Fibroblast of gingiva (primary cell): Measurements from ENCODE around the gene USP20.

Experiments
- DNase-seq: peaks from one replicate; pipeline ENCODE4 v3.0.0-alpha.2; 2011; ENCODE audit warnings: low read depth

Gene USP20

DNA sequence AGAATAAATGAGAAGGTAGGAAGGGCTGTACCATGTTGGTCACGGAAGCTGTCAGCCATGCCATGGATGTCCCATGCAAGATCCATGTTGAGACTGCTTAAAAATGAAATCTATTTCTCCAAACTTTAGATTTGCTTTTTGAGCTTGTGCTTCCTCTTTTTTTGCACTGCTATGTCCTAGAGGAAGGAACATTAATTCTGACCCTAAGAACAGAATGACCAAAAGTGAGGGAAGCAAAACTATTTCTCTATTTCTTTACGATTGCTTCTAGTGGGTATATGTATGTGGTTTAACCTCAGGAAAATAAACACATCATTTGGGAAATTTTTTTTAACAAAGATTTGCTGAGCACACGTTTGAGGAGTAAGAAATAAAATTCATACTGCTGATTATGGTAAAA lies 84.6 kb downstream of the USP20 start:
- no peak for DNase-seq

DNA sequence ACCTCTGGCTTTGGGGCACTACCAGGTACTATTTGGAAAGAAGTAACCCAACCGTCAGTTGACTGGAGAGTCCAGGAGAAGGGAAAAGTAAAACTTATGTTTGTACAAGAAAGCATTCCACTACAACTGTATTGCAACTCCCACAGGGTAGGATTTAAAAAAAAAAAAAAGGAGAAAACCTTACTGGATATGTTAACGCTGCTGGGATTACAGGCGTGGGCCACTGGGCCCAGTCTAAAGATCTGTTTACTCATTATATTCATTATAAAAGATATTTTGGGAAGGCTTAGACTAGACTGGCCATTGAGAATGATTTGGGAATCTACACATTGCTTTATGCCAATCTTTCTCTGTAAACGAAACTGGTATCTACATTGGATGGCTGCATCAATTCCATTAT lies 86.6 kb downstream of the USP20 start:
- no peak for DNase-seq

DNA sequence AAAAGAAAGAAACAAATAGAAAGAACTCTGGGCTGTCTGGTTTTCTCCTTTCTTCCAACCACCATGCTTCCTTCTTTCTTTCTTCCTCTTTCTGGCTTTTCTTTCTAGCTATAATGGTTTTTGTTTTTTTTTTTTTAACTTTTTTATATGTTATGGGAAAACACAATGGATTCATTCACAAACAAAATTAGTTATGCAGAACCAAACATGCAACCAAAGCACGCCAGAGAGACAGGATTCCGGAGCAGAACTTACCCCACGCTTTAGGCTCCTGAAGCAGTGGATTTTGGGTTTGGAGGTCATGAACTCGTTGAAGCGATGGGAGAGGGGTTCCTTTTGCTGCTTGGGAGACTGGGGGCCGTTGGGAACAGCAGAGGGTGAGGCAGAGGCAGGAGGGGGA lies 88.3 kb downstream of the USP20 start:
- no peak for DNase-seq

DNA sequence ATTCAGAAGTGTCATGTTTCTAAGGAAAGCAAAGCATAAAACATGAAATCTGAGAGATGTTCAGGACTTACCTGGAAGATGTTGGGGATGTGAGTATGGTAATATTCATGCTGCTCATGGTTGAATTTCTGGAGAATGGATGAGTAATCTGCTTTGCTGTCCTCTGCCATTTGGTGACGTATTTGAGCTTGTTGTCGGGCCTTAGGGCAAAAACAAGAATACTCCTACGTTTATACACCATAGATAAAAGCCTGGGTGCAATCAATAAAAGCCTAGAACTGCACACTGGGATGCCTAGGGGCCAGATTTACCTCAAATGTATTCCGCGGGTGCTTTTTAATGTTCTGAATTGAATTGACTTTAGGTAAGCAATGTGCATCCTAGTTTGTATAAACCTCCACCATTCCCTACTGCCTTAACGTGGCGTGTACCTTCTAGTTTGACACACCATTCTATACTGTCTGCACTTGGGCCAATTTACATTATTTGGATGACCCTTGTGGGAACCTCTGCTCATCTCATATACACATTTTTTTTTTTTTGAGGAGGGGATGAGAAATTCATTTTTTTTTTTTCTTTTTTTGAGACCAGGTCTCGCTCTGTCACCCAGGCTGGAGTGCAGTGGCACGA lies 94.4 kb downstream of the USP20 start:
- no peak for DNase-seq

DNA sequence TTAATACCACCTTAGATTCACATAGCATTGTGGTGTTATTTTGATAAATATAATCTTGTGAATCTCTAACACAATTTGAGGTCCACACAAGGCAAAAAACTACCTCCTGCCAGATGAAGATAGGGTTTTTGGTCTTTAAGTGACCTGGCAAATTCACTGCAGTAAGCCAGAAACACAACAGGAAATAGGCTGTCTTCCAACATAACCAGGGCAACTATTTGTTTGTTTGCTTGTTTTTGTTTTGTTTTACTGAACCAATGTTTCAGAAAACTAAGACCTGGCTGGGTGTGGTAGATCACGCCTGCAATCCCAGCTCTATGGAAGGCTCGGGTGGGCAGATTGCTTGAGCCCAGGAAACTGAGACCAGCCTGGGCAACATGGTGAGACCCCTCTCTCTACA lies 95.5 kb downstream of the USP20 start:
- no peak for DNase-seq
